Testis (tissue), 3 donors: ENCODE data around the gene OTOP2. TPM values are rescaled to one million over a fixed set of nuclear protein-coding genes. Genes with fewer than 3 reads are reported as not detected.

Source experiments
- DNase-seq: peaks from one replicate; pipeline ENCODE4 v3.0.0-alpha.2; 2019
- H3K27ac ChIP-seq, 2 donors: fragments of 200-600 bp; sonication (generic); one replicate each; pipeline ENCODE4 v1.5.1; 2019
- H3K27me3 ChIP-seq: fragments of 200-600 bp; sonication (generic); one replicate; pipeline ENCODE4 v1.5.1; 2019
- H3K36me3 ChIP-seq: fragments of 200-600 bp; sonication (generic); one replicate; pipeline ENCODE4 v1.5.1; 2017; ENCODE audit warnings: low read depth; ENCODE audit errors: missing control alignments
- H3K4me1 ChIP-seq: fragments of 200-600 bp; sonication (generic); one replicate; pipeline ENCODE4 v1.5.1; 2019
- H3K4me3 ChIP-seq, 2 donors: fragments of 200-600 bp; sonication (generic); one replicate each; pipeline ENCODE4 v1.5.1; 2017 to 2019
- H3K9me3 ChIP-seq: fragments of 200-600 bp; sonication (generic); one replicate; pipeline ENCODE4 v1.5.1; 2017
- POLR2A ChIP-seq: fragments of 450-650 bp; IDR thresholded peaks from one replicate; pipeline ENCODE4 v1.6.1; 2017; ENCODE audit warnings: antibody characterized with exemption, mild to moderate bottlenecking, moderate library complexity
- WGBS, 2 donors: methylation state at CpG; one replicate each; pipeline ENCODE4 v1.1.5; 2018; 5-methylcytosine and 5-hydroxymethylcytosine counted together
- intact Hi-C: fragments of 100-400 bp; cut with DNase I; formaldehyde crosslinking; loops from one replicate; pipeline ENCODE4 v1.15.1; 2023; ENCODE audit warnings: low total_unique reads
- polyA plus RNA-seq: library from polyadenylated mRNA; stranded (reverse); fragments of 350-450 nt; fragmentation: Illumina TruSeq; extraction: RNeasy Lipid Tissue Mini Kit (QIAGEN cat#74804); gene quantifications from one replicate; pipeline ENCODE4 v1.2.3, GENCODE V29; 2014; ENCODE audit warnings: low read depth, low replicate concordance; ENCODE audit not compliant: insufficient read depth
- total RNA-seq, 2 donors: library from RNA; depleted of rRNA; stranded (reverse); fragments of >200 nt; gene quantifications; one replicate each; pipeline ENCODE4 v1.2.3, GENCODE V29; 2016
- TF ChIP-seq, protein P1 (sequence below), 3 experiments: fragments of 450-650 bp in 2 of 3; fragments of 200-600 bp in 1 of 3; sonication (generic) in 1 of 3; IDR thresholded peaks; one replicate each; pipeline ENCODE4 v1.5.1; 2016 to 2019; ENCODE audit warnings: antibody characterized with exemption in 3 of 3, mild to moderate bottlenecking in 2 of 3, moderate library complexity in 1 of 3

The OTOP2 gene
- total and polyA plus RNA-seq, 3 donors from 2014 or later, result 2.4 to 5.7 (median 5.7) TPM

DNA sequence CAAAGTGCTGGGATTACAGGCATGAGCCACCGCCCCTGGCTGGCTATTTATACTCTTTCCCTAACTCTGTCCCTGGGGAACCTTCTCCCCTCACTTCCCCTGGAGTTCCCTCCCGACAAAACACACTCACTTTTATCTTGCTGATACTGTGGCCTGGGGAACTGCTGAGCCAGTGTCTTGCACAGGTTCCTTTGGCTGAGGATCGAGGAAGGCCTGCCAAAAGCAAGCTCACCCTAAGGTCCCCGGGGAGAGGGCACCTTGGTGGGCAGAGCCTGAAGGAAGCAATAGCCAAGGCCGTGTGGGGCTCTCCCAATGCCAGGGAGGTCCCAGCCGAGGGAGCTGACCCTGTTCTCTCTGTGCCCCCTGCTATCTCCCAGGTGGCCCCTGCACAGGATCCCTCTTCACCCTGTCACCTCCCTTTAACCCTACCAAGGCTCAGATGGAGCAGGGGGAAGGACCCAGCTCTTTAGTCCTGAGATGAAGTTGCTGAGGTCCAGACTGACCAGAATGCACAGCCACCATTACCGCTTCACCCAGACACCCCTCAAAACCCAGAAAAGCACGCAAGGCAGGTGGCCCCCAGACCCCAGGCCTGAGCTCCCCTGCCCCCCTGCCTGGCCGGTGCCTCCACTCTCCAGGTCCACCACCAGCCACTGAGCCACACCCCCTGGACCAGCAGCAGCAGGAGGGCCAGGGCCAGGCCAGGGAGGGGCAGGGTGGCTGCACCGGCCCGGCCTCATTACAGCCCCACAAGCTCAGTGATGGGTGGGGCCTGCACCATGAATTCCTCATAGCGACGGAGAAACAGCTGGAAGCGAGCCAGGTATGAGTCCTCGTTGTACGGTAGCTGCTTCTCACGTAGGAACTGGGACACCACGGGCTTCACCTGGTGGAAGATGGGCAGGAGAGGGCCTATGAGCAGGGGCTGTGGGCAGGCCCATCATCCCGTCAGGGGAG is 46.2 kb upstream of the OTOP2 start:
- 37 to 46% methylated on average over 10 to 19 of the region's 19 CpGs for WGBS, 2 donors
- Histone ChIP-seq H3K4me3 (no peak overlapping the region), H3K36me3 (no peaks in the 10 kb centered on the region), H3K4me1 (peaks cover 15% of the 10 kb centered on the region), H3K9me3 (no peaks in the 10 kb centered on the region), H3K27me3 (no peaks in the 10 kb centered on the region), H3K27ac (no peak overlapping the region)
- intact Hi-C loops, result no loop called here
- no peak for DNase-seq
- TF ChIP-seq, protein P1, sequence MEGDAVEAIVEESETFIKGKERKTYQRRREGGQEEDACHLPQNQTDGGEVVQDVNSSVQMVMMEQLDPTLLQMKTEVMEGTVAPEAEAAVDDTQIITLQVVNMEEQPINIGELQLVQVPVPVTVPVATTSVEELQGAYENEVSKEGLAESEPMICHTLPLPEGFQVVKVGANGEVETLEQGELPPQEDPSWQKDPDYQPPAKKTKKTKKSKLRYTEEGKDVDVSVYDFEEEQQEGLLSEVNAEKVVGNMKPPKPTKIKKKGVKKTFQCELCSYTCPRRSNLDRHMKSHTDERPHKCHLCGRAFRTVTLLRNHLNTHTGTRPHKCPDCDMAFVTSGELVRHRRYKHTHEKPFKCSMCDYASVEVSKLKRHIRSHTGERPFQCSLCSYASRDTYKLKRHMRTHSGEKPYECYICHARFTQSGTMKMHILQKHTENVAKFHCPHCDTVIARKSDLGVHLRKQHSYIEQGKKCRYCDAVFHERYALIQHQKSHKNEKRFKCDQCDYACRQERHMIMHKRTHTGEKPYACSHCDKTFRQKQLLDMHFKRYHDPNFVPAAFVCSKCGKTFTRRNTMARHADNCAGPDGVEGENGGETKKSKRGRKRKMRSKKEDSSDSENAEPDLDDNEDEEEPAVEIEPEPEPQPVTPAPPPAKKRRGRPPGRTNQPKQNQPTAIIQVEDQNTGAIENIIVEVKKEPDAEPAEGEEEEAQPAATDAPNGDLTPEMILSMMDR (IDR thresholded peaks at IDR 0.05), result no peak
- no peak for TF ChIP-seq POLR2A

DNA sequence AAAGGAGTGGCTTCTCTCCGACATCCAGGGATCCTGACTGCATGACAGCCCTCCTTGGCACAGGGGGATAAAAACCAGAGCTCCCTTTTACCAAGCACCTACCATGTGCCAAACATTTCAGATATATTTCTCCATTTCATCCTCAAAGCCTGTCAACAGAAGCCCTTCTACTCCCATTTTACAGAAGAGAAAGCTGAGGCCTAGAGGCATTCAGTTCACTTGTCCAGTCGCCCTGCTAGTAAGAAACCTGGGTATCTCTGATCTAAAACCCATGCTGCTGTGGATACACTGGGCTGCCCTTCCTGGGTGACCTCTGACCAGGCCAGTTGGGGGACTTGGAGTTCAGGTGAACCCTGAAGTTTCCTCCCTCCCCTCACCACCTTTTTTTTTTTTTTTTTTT is 45.4 kb upstream of the OTOP2 start:
- Histone ChIP-seq H3K4me1 (peaks cover 15% of the 10 kb centered on the region), H3K27ac (no peak overlapping the region), H3K36me3 (no peaks in the 10 kb centered on the region), H3K9me3 (no peaks in the 10 kb centered on the region), H3K4me3 (no peak overlapping the region), H3K27me3 (no peaks in the 10 kb centered on the region)
- intact Hi-C loops, result no loop called here
- no peak for TF ChIP-seq POLR2A
- TF ChIP-seq, protein P1 (IDR thresholded peaks at IDR 0.05), result no peak
- WGBS, 2 donors, result 79 to 86% methylated on average over 2 of the region's 2 CpGs
- no peak for DNase-seq

DNA sequence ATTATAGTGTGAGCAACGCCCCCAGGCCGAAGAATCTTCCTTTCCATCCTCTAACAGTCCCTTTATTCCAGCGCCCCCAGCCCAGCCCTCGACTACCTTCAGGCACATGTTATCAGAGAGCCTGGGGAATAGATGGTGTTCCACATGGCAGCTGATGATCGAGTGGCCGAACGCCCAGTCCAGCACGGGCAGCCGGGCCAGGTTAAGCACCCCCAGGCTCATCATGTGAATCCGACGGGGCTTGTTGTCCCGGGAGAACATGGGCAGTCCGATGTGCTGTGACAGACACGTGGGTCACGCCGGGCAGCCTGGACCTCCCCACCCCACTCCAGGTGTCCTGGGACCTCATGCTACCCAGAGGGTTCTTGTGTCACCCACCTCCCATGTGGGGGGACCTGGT is 44.8 kb upstream of the OTOP2 start:
- Histone ChIP-seq H3K9me3 (no peaks in the 10 kb centered on the region), H3K36me3 (no peaks in the 10 kb centered on the region), H3K4me1 (peaks cover 10% of the 10 kb centered on the region), H3K4me3 (no peak overlapping the region), H3K27ac (no peak overlapping the region), H3K27me3 (no peaks in the 10 kb centered on the region)
- WGBS, 2 donors, result 78 to 89% methylated on average over 4 to 16 of the region's 16 CpGs
- TF ChIP-seq, protein P1 (IDR thresholded peaks at IDR 0.05), result no peak
- no peak for TF ChIP-seq POLR2A
- intact Hi-C loops, result no loop called here
- DNase-seq, result no peak

DNA sequence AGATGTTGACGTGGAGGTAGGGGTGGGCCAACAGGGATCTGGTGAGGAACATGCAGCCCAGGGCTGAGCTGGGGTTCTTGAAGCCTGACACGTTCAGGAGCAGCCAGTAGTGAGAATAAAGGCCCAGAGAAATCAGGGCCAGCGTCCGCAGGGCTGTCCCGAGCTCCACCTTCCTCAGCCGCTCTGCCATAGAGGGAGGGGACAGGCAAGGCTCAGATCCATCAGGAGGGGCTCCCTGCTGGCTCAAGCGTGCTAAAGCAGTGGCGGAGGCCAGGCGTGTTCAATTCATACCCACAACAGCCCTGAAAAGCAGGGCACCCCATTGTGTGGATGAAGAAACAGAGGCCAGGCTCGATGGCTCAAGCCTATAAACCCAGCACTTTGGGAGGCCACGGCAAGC is 43.0 kb upstream of the OTOP2 start:
- no peak for DNase-seq
- no peak overlapping the region for H3K4me3 ChIP-seq
- intact Hi-C loops, result no loop called here
- WGBS, 2 donors, result 85 to 92% methylated on average over 9 to 11 of the region's 11 CpGs
- TF ChIP-seq, protein P1 (IDR thresholded peaks at IDR 0.05), result no peak
- no peak for TF ChIP-seq POLR2A
- no peak overlapping the region for H3K27ac ChIP-seq
- H3K36me3 ChIP-seq, result no peaks in the 10 kb centered on the region
- H3K9me3 ChIP-seq, result no peaks in the 10 kb centered on the region
- H3K27me3 ChIP-seq, result no peaks in the 10 kb centered on the region
- H3K4me1 ChIP-seq, result peaks cover 10% of the 10 kb centered on the region
